A549 (cell line): Measurements from ENCODE around the gene ADARB2. TPM values are rescaled to one million over a fixed set of nuclear protein-coding genes. Genes with fewer than 3 reads are reported as not detected.

Experiments
- ATAC-seq, 2 experiments: fragments of 200-7000 bp in 1 of 2; fragments of >200 bp in 1 of 2; cut with Nextera tagmentation in 1 of 2; cut with Tn5 transposase in 1 of 2; 3 replicates each; pipeline versions ENCODE4 v1.8.0 to v1.9.1; 2018 to 2020; ENCODE audit warnings: mild to moderate bottlenecking in 1 of 2, moderate library complexity in 1 of 2
- CTCF ChIA-PET: fragments of 300-600 bp; sonication (Branson Sonifier 250); formaldehyde crosslinking; extraction: SDS; loops from one replicate; lab custom pipeline; 2021; ENCODE audit warnings: antibody characterized with exemption, inconsistent platforms; lab: Yijun Ruan, JAX
- POLR2A ChIA-PET: fragments of 350-600 bp; formaldehyde crosslinking; extraction: SDS; loops from one replicate; lab custom pipeline; 2021; ENCODE audit warnings: antibody characterized with exemption, inconsistent platforms; lab: Yijun Ruan, JAX
- DNase-seq, 2 experiments: peaks; one replicate each; pipeline versions ENCODE4 v3.0.0 to v3.0.0-alpha.2; 2011 to 2016; ENCODE audit warnings: low read depth in 1 of 2, low spot score in 1 of 2
- FAIRE-seq: peaks from 2 replicates; lab custom pipeline; 2011; peaks lifted over from hg19 to GRCh38; lab: Jason Lieb, UNC
- H3K27ac ChIP-seq, 2 experiments: fragments of >200 bp; sonication (Bioruptor Twin); formaldehyde crosslinking; 3 replicates each; pipeline ENCODE4 v1.5.1; 2016 to 2017
- H3K4me1 ChIP-seq: fragments of >200 bp; sonication (Bioruptor Twin); formaldehyde crosslinking; 3 replicates; pipeline ENCODE4 v1.6.1; 2016
- H3K4me2 ChIP-seq: fragments of >200 bp; sonication (Bioruptor Twin); formaldehyde crosslinking; 3 replicates; pipeline ENCODE4 v1.6.1; 2016
- H3K4me3 ChIP-seq: fragments of >200 bp; sonication (Bioruptor Twin); formaldehyde crosslinking; 3 replicates; pipeline ENCODE4 v1.5.1; 2016
- H3K9me3 ChIP-seq: fragments of >200 bp; sonication (Bioruptor Twin); formaldehyde crosslinking; 3 replicates; pipeline ENCODE4 v1.6.1; 2016
- ATOH8 ChIP-seq: fragments of 250-450 bp; sonication (Bioruptor Pico); IDR thresholded peaks from 2 replicates; pipeline ENCODE4 v1.5.0; 2020; ENCODE audit warnings: low read depth, mild to moderate bottlenecking, moderate library complexity
- BCL3 ChIP-seq: fragments of >200 bp; sonication (Bioruptor Twin); formaldehyde crosslinking; IDR thresholded peaks from 3 replicates; pipeline ENCODE4 v1.6.1; 2016
- CBX2 ChIP-seq: fragments of 200-600 bp; sonication (generic); IDR thresholded peaks from 2 replicates; pipeline ENCODE4 v1.6.1; 2016; ENCODE audit warnings: low read depth, mild to moderate bottlenecking, borderline replicate concordance
- CBX8 ChIP-seq: fragments of 200-600 bp; sonication (generic); IDR thresholded peaks from 2 replicates; pipeline ENCODE4 v1.6.1; 2016
- CEBPB ChIP-seq, 2 experiments: fragments of >200 bp in 1 of 2; sonication (Bioruptor Twin) in 1 of 2; formaldehyde crosslinking in 1 of 2; IDR thresholded peaks; 2 replicates each; pipeline ENCODE4 v1.6.1; 2012 to 2016
- CHD4 ChIP-seq: fragments of 200-600 bp; sonication (generic); IDR thresholded peaks from 2 replicates; pipeline ENCODE4 v1.6.1; 2016; ENCODE audit warnings: antibody characterized with exemption, mild to moderate bottlenecking, borderline replicate concordance
- EHMT2 ChIP-seq: fragments of 200-600 bp; sonication (generic); IDR thresholded peaks from 2 replicates; pipeline ENCODE4 v1.6.1; 2016; ENCODE audit warnings: antibody characterized with exemption, low read depth, mild to moderate bottlenecking, moderate library complexity
- ELK1 ChIP-seq: fragments of 150-350 bp; IDR thresholded peaks from 2 replicates; pipeline ENCODE4 v1.6.1; 2014; ENCODE audit warnings: low read depth, mild to moderate bottlenecking, low read length
- ESRRA ChIP-seq: fragments of 150-350 bp; IDR thresholded peaks from 2 replicates; pipeline ENCODE4 v1.6.1; 2014; ENCODE audit warnings: mild to moderate bottlenecking, low read length, borderline replicate concordance
- FOSB ChIP-seq: fragments of 250-450 bp; sonication (Bioruptor Pico); IDR thresholded peaks from 2 replicates; pipeline ENCODE4 v1.5.0; 2020; ENCODE audit warnings: mild to moderate bottlenecking, moderate library complexity
- HES2 ChIP-seq: fragments of >200 bp; sonication (Bioruptor Twin); formaldehyde crosslinking; IDR thresholded peaks from 2 replicates; pipeline ENCODE4 v1.6.1; 2016
- HOXB13 ChIP-seq: fragments of 250-450 bp; sonication (Bioruptor Pico); IDR thresholded peaks from 2 replicates; pipeline ENCODE4 v1.5.0; 2020; ENCODE audit warnings: low read depth, mild to moderate bottlenecking, moderate library complexity
- HOXB5 ChIP-seq: fragments of 250-450 bp; sonication (Bioruptor Pico); IDR thresholded peaks from 2 replicates; pipeline ENCODE4 v1.5.0; 2020; ENCODE audit warnings: mild to moderate bottlenecking, moderate library complexity
- JUN ChIP-seq, 2 experiments: fragments of >200 bp; sonication (Bioruptor Twin); formaldehyde crosslinking; IDR thresholded peaks; 2 replicates in 1 of 2; 3 replicates in 1 of 2; pipeline ENCODE4 v1.6.1; 2016 to 2017
- JUNB ChIP-seq: fragments of >200 bp; sonication (Bioruptor Twin); formaldehyde crosslinking; IDR thresholded peaks from 2 replicates; pipeline ENCODE4 v1.6.1; 2016
- KDM5A ChIP-seq: fragments of 200-600 bp; sonication (generic); IDR thresholded peaks from 2 replicates; pipeline ENCODE4 v1.6.1; 2016; ENCODE audit warnings: antibody characterized with exemption, mild to moderate bottlenecking
- MAZ ChIP-seq: fragments of 150-350 bp; IDR thresholded peaks from 2 replicates; pipeline ENCODE4 v1.6.1; 2014; ENCODE audit warnings: antibody characterized with exemption, low read depth, low read length, borderline replicate concordance
- NPAS2 ChIP-seq: fragments of 250-450 bp; sonication (Bioruptor Pico); IDR thresholded peaks from 2 replicates; pipeline ENCODE4 v1.8.0; 2022; ENCODE audit warnings: mild to moderate bottlenecking, moderate library complexity, borderline replicate concordance
- NR3C1 ChIP-seq: fragments of >200 bp; sonication (Bioruptor Twin); formaldehyde crosslinking; IDR thresholded peaks from 3 replicates; pipeline ENCODE4 v1.6.1; 2017
- PBX3 ChIP-seq: IDR thresholded peaks from 2 replicates; pipeline ENCODE4 v1.6.1; 2012
- RCOR1 ChIP-seq: fragments of 150-350 bp; IDR thresholded peaks from 2 replicates; pipeline ENCODE4 v1.6.1; 2014; ENCODE audit warnings: antibody characterized with exemption, low read length, low read depth
- REST ChIP-seq: fragments of 200-600 bp; sonication (generic); IDR thresholded peaks from 2 replicates; pipeline ENCODE4 v1.6.1; 2016; ENCODE audit warnings: antibody characterized with exemption, mild to moderate bottlenecking, moderate library complexity
- RFX5 ChIP-seq: fragments of 450-650 bp; IDR thresholded peaks from 2 replicates; pipeline ENCODE4 v1.7.1; 2014; ENCODE audit warnings: antibody characterized with exemption, mild to moderate bottlenecking, moderate library complexity
- SREBF2 ChIP-seq: fragments of 450-650 bp; IDR thresholded peaks from 2 replicates; pipeline ENCODE4 v1.6.1; 2014; ENCODE audit warnings: mild to moderate bottlenecking, moderate library complexity
- ZFP36 ChIP-seq: fragments of 450-650 bp; IDR thresholded peaks from 2 replicates; pipeline ENCODE4 v1.6.1; 2014; ENCODE audit warnings: borderline replicate concordance; ENCODE audit not compliant: partially characterized antibody
- ZNF302 ChIP-seq: fragments of 250-450 bp; sonication (Bioruptor Pico); IDR thresholded peaks from 2 replicates; pipeline ENCODE4 v1.9.0; 2021; ENCODE audit warnings: inconsistent platforms, mild to moderate bottlenecking, moderate library complexity
- WGBS: methylation state at CpG from one replicate; pipeline ENCODE4 v1.1.6; 2017; ENCODE audit errors: missing lambda C conversion rate; 5-methylcytosine and 5-hydroxymethylcytosine counted together
- polyA plus RNA-seq, 4 experiments: library from polyadenylated mRNA; depleted of rRNA in 3 of 4; stranded (reverse); fragments of >200 nt; fragmentation: RNase III in 1 of 4; extraction: RNeasy Plus Mini Kit Qiagen cat#74134 plus additional on column Dnase treatment in 1 of 4; gene quantifications; 2 replicates in 3 of 4; 3 replicates in 1 of 4; pipeline ENCODE4 v1.2.3, GENCODE V29; 2011 to 2017

Gene ADARB2
- polyA plus RNA-seq, 2 of the 4 experiments (the other 2 are of a cell fraction) = not detected

GRCh38 chr10:1289591-1289990, 447.7 kb downstream of the ADARB2 start:
- DNase-seq = no peak
- no peak for ATAC-seq
- no peak overlapping the region for H3K4me3 ChIP-seq
- no peak overlapping the region for H3K4me2 ChIP-seq
- no peaks in the 10 kb centered on the region; the same call in 2 of the 3 replicates for H3K9me3 ChIP-seq
- CTCF ChIA-PET = no interaction called here
- no peaks in the 10 kb centered on the region for H3K4me1 ChIP-seq
- H3K27ac ChIP-seq = no peak overlapping the region
- WGBS = 65% methylated on average over 16 of the region's 16 CpGs
- FAIRE-seq = no peak
- POLR2A ChIA-PET = no interaction called here
- no peak for TF ChIP-seq ZFP36
- no peak for TF ChIP-seq ATOH8 (CRISPR knock-in tag)
- no peak for TF ChIP-seq JUN (IDR thresholded peaks at IDR 0.05)
- TF ChIP-seq KDM5A = no peak
- TF ChIP-seq PBX3 = no peak
- no peak for TF ChIP-seq HOXB13 (CRISPR knock-in tag)
- TF ChIP-seq ESRRA = no peak
- TF ChIP-seq BCL3 = no peak
- TF ChIP-seq EHMT2 = no peak
- no peak for TF ChIP-seq REST
- TF ChIP-seq CEBPB (IDR thresholded peaks at IDR 0.05) = no peak
- TF ChIP-seq CBX2 = no peak
- no peak for TF ChIP-seq ZNF302 (CRISPR knock-in tag)
- no peak for TF ChIP-seq MAZ
- no peak for TF ChIP-seq RFX5
- TF ChIP-seq HES2 = no peak
- TF ChIP-seq, all 56 proteins: peak for 0

- DNase-seq (no peak), FAIRE-seq (no peak), ATAC-seq (no peak)
- ChIA-PET CTCF (no interaction called here), POLR2A (no interaction called here)
- Histone ChIP-seq H3K9me3 (no peaks in the 10 kb centered on the region), H3K4me3 (no peak overlapping the region), H3K27ac (no peak overlapping the region), H3K4me2 (no peak overlapping the region), H3K4me1 (no peaks in the 10 kb centered on the region)
- 10% methylated on average over 6 of the region's 6 CpGs for WGBS
- TF ChIP-seq SREBF2 (no peak), JUNB (no peak), ZNF302 (CRISPR knock-in tag) (no peak), PBX3 (no peak), FOSB (CRISPR knock-in tag) (no peak), HOXB5 (no peak), HOXB13 (CRISPR knock-in tag) (no peak), EHMT2 (no peak), NR3C1 (no peak), CBX8 (no peak), ELK1 (no peak), CHD4 (no peak), MAZ (no peak), NPAS2 (CRISPR knock-in tag) (no peak), RCOR1 (no peak)
Measured at GRCh38 chr10:1287971-1288401, 449.3 kb downstream of the ADARB2 start.
